GM12878 (cell line): Measurements from ENCODE around the gene BUB1B. TPM values are rescaled to one million over a fixed set of nuclear protein-coding genes. Genes with fewer than 3 reads are reported as not detected.

Experiments used
- ATF7 ChIP-seq: fragments of 450-650 bp; IDR thresholded peaks from 2 replicates; pipeline ENCODE4 v1.6.1; 2016; ENCODE audit warnings: low read depth, mild to moderate bottlenecking
- CHD1 ChIP-seq: IDR thresholded peaks from 2 replicates; pipeline ENCODE4 v1.6.1; 2012; ENCODE audit warnings: low read depth, low read length, improper control_type of control experiment
- DPF2 ChIP-seq: fragments of 450-650 bp; IDR thresholded peaks from 2 replicates; pipeline ENCODE4 v1.6.1; 2017; ENCODE audit warnings: mild to moderate bottlenecking
- ETV6 ChIP-seq, 2 experiments: fragments of 450-650 bp in 1 of 2; IDR thresholded peaks in 1 of 2; conservative IDR thresholded peaks in 1 of 2; 2 replicates each; pipeline ENCODE4 v1.6.1; 2014; ENCODE audit warnings: antibody characterized with exemption in 1 of 2, borderline replicate concordance in 1 of 2, low read depth in 1 of 2, mild to moderate bottlenecking in 1 of 2, moderate library complexity in 1 of 2
- HSF1 ChIP-seq: fragments of 150-350 bp; IDR thresholded peaks from 2 replicates; pipeline ENCODE4 v1.6.1; 2014; ENCODE audit warnings: mild to moderate bottlenecking, low read depth, low read length
- IKZF1 ChIP-seq: fragments of 450-650 bp; conservative IDR thresholded peaks from 2 replicates; pipeline ENCODE4 v1.6.1; 2017; ENCODE audit warnings: antibody characterized with exemption, mild to moderate bottlenecking
- KLF5 ChIP-seq: fragments of 450-650 bp; IDR thresholded peaks from 2 replicates; pipeline ENCODE4 v1.6.1; 2014; ENCODE audit warnings: mild to moderate bottlenecking; ENCODE audit not compliant: partially characterized antibody
- MEF2B ChIP-seq: fragments of 450-650 bp; IDR thresholded peaks from 2 replicates; pipeline ENCODE4 v1.6.1; 2018; ENCODE audit warnings: mild to moderate bottlenecking, moderate library complexity; ENCODE audit not compliant: partially characterized antibody, poor library complexity, severe bottlenecking
- PAX5 ChIP-seq: IDR thresholded peaks from 2 replicates; pipeline ENCODE4 v1.6.1; 2011; ENCODE audit warnings: low read depth, low read length, borderline replicate concordance
- RAD51 ChIP-seq: fragments of 450-650 bp; IDR thresholded peaks from 2 replicates; pipeline ENCODE4 v1.6.1; 2016; ENCODE audit warnings: moderate library complexity, mild to moderate bottlenecking, inconsistent platforms
- SIX5 ChIP-seq: IDR thresholded peaks from 2 replicates; pipeline ENCODE4 v1.6.1; 2011; ENCODE audit warnings: mild to moderate bottlenecking, low read depth, low read length, moderate library complexity; ENCODE audit not compliant: severe bottlenecking
- polyA plus RNA-seq, 11 experiments: library from polyadenylated mRNA; depleted of rRNA in 4 of 11; unstranded in 6 of 11; stranded (reverse) in 5 of 11; fragments of >200 nt; fragmentation: Nextera tagmentation in 4 of 11; fragmentation: Illumina TruSeq in 1 of 11; extraction: Ambion mirVana in 4 of 11; extraction: Trizol in 1 of 11; gene quantifications; 1 replicate in 1 of 11; 2 replicates in 10 of 11; pipeline versions ENCODE4 v1.2.1 to v1.2.3, GENCODE V29; 2011 to 2016; ENCODE audit warnings: inconsistent platforms in 2 of 11, missing spikeins in 2 of 11, low read depth in 1 of 11
- total RNA-seq, 4 experiments: library from RNA; depleted of rRNA in 3 of 4; stranded (reverse); fragments of >200 nt in 3 of 4; fragmentation: Illumina TruSeq in 1 of 4; extraction: Trizol in 1 of 4; gene quantifications; 2 replicates each; pipeline versions ENCODE4 v1.2.1 to v1.2.3, GENCODE V29; 2013 to 2021

The BUB1B gene
- total and polyA plus RNA-seq, 10 of the 15 experiments (the other 5 are each of a cell fraction or from before 2014, with no cell fraction given): 29.1 to 98.6 (median 77.3) TPM

DNA sequence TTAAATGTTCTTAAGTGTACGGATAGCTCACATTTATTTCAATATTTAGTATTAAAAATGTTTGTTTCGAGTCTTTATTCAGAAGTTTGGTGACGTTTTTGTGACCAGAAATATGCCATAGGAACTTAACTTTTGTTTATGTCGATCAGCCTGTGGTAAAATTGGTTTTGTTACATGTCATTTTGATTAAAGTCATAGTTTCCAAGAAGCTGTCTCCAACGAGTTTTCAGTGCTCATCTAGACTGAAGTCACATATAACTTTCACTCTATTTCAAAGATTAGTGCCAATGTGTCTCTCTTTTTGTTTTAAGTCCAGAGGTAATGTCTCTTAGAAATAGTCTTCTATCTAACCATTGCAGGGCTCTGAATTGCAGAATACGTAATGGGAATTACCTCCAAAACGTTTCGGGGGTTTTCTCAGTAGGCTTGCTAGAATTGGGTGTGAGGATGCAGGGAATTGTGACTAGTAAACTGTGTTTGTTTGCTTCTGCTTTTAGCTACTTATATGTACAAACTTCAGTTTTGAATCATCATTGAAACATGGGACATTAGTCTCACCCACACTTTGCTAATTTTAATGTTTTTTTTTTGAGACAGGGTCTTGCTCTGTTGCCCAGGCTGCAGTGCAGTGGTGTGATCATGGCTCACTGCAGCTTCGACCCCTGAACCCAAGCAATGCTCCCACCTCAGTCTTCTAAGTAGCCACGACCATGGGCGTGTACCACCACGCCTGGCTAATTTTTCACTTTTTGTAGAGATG is 3.0 kb downstream of the BUB1B start (continued):
- TF ChIP-seq MEF2B (peak; percentile 42), RAD51 (no peak), IKZF1 (peak; percentile 39), CHD1 (no peak), SIX5 (no peak), DPF2 (no peak), HSF1 (no peak), PAX5 (no peak; the same call in 1 of the 2 replicates), ATF7 (0 out of 2 replicates have a peak, but pooled peaks have one; percentile 69), KLF5 (no peak), ETV6 (conservative IDR thresholded peaks at IDR 0.05 in 1 of 2, IDR thresholded peaks at IDR 0.05 in 1 of 2; ENCODE audit: borderline replicate concordance in 1 of 2, low read depth in 1 of 2) (peak in 1 of 2 experiments; percentile 27; a peak in 1 of 4 replicates)
